Mucosa of stomach (tissue), 1 donor: ENCODE results near the gene TTC29.

Experiments
- H3K27me3 ChIP-seq: one replicate; pipeline ENCODE4 v1.7.0; 2013; ENCODE audit warnings: mild to moderate bottlenecking, low read length; ENCODE audit not compliant: control insufficient read depth, insufficient read depth
- H3K36me3 ChIP-seq: one replicate; pipeline ENCODE4 v1.7.0; 2013; ENCODE audit warnings: low read length; ENCODE audit not compliant: control insufficient read depth, insufficient read depth
- H3K4me1 ChIP-seq: one replicate; pipeline ENCODE4 v1.7.0; 2013; ENCODE audit warnings: mild to moderate bottlenecking, low read length; ENCODE audit not compliant: control insufficient read depth, insufficient read depth
- H3K4me3 ChIP-seq: one replicate; pipeline ENCODE4 v1.7.0; 2013; ENCODE audit warnings: low read length
- H3K9ac ChIP-seq: one replicate; pipeline ENCODE4 v1.7.0; 2013; ENCODE audit warnings: mild to moderate bottlenecking, low read length, moderate library complexity
- H3K9me3 ChIP-seq: one replicate; pipeline ENCODE4 v1.7.0; 2013; ENCODE audit warnings: mild to moderate bottlenecking, low read length, moderate library complexity; ENCODE audit not compliant: control insufficient read depth
- donor health status: Pancreatic carcinoma.

Gene TTC29, protein sequence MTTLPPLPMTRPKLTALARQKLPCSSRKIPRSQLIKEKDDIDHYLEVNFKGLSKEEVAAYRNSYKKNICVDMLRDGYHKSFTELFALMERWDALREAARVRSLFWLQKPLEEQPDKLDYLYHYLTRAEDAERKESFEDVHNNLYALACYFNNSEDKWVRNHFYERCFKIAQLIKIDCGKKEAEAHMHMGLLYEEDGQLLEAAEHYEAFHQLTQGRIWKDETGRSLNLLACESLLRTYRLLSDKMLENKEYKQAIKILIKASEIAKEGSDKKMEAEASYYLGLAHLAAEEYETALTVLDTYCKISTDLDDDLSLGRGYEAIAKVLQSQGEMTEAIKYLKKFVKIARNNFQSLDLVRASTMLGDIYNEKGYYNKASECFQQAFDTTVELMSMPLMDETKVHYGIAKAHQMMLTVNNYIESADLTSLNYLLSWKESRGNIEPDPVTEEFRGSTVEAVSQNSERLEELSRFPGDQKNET

DNA sequence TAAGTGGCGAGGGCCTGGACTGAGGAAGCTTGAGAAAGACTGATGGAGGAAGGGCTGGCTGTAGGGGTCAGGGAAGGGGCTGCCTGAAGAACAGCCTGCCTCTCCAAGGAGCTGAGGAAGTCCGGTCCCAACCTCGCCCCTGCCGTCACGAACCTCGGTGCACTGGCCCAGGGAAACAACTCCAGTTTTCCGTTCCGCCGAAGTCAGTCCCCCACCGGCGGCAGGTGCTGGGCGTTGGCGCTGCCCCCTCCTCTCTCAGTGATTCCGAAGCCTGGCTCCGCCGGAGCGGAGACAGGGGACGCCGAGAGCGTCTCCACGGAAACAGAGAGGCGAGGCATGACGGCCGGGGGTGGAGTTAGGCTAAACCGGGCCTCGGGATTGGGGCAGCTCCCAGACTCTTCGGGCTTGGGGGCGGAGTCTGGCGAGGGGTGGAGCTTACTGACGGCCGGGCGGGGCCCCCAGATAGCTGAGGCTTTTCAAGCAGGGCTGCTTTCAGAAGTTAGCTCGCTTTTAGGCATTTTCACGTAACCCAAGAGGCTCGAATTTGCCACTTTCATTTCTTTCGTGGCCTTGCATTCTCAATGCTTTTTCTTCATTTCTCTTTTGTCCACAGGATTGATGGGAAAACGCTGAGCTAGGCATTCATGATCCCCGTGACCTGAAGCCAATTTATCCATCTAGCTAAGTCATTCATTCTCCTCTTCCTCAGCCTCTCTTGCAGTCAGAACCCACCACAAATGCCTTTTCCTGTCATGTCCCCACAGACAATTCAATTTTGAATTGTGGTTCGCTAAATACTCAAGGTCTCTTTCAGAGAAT lies at the start of gene TTC29:
TTC29 (minus strand) TSS at position 309 of the 819 bp plus-strand sequence. CDS start 5,969 bp downstream, outside the sequence.
- peak within 1 kb of the TSS; percentile 1 for H3K4me3 ChIP-seq
- H3K9me3 ChIP-seq, result no peaks in the 10 kb centered on the region
- peaks cover 16% of the 10 kb centered on the region for H3K27me3 ChIP-seq
- H3K36me3 ChIP-seq, result no peaks in the 10 kb centered on the region
- H3K4me1 ChIP-seq, result peaks cover 13% of the 10 kb centered on the region
- H3K9ac ChIP-seq, result no peak within 1 kb of the TSS

DNA sequence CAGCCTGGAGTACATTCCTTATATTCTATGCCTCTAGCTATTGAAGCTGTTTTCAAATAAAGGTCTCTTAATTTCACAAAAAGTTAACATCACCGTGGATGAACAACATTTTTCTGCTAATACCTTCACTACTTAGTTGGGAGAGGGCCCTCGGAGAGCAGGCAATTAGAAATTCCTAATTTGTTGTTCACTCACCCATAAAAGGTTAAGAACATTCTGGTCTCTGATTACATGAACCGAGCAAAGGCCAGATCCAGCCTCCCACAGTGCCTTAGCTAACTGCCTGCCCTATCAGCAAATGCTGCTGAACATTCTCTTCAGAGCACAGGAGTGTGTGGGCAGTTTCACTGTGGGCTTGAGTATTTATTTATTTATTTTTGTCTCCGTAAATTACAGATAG lies 36.0 kb upstream of the TTC29 start:
- no peak overlapping the region for H3K4me3 ChIP-seq
- H3K27me3 ChIP-seq, result no peaks in the 10 kb centered on the region
- H3K9me3 ChIP-seq, result no peaks in the 10 kb centered on the region
- H3K9ac ChIP-seq, result no peak overlapping the region
- no peaks in the 10 kb centered on the region for H3K36me3 ChIP-seq
- no peaks in the 10 kb centered on the region for H3K4me1 ChIP-seq

DNA sequence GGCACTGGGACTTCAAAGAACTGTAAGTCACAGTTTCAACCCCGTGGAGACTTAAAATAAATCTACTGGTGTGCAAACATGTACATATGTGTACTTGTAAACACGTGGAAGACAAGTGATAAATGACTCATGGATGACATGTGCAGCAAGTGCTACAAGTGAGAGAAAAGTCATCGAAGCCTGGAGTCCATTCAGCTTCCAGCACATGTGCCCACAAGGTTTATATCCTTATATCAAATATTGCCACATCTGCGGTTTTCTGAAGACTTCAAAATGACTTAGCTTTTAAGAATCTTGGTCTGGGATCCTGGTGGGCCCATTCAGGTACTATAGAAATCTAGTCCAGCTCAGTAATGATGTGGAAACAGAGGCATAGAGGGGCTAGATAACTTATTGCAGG lies 33.0 kb upstream of the TTC29 start:
- Histone ChIP-seq H3K4me1 (no peaks in the 10 kb centered on the region), H3K9me3 (no peaks in the 10 kb centered on the region), H3K9ac (no peak overlapping the region), H3K27me3 (no peaks in the 10 kb centered on the region), H3K4me3 (no peak overlapping the region), H3K36me3 (no peaks in the 10 kb centered on the region)

DNA sequence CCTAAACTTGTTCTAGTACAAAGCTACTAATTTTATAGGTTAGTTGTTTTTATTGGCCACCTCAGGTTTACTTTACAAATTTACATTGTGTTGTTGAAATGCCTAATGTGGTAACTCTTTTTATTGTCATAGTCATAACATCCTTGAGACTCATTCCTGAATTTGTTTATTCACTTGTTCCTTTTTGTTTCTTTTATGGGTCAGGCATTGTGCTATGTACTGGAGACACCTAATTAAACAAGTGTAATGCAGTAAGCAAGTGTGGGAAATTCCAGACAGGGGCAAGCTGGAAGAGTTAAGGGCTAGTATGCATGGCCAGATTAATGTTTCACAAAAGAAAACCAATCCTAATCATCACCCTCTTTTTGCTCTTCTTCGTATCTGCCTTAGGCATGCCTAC lies 30.5 kb upstream of the TTC29 start:
- no peaks in the 10 kb centered on the region for H3K4me1 ChIP-seq
- H3K9me3 ChIP-seq, result no peaks in the 10 kb centered on the region
- H3K4me3 ChIP-seq, result no peak overlapping the region
- H3K36me3 ChIP-seq, result no peaks in the 10 kb centered on the region
- no peak overlapping the region for H3K9ac ChIP-seq
- H3K27me3 ChIP-seq, result no peaks in the 10 kb centered on the region

DNA sequence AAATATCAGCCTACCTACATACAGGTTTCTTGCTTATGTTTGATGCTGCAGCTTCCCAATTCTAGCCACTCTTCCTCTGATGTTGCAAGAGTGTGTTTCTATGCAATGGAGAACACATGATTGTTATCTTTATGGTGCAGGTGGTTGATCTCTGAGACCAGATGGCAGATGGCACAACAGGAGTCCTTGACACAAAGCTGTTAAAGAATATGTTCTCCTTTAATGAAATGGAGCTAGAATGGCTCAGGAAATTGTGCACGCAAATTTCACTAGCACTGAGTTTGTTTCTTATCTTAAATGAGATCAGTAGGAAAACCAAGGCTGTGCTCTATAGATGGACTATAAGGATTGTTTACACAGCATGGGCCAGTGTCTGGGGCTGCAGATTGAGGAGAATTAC lies 29.9 kb upstream of the TTC29 start:
- Histone ChIP-seq H3K27me3 (no peaks in the 10 kb centered on the region), H3K4me3 (no peak overlapping the region), H3K4me1 (no peaks in the 10 kb centered on the region), H3K9me3 (no peaks in the 10 kb centered on the region), H3K9ac (no peak overlapping the region), H3K36me3 (no peaks in the 10 kb centered on the region)

DNA sequence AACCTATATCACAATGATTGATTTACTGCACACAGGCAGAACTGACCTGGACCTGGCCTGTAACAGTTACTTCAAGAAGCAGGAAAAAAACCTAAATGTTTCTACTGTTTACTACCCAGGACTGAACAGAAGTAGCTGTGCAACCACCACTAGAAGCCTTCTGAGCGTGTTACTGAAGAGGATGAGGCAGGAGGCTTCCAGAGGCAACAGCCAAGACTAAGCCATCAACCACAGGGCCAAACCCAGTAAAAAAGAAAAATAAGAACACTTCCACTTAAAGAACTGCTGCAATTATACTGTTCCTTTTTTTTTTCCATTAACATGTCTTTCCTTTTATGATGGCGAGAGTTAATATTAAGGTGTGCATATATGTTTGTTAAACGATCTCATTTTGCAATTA lies 29.4 kb upstream of the TTC29 start:
- Histone ChIP-seq H3K4me1 (no peaks in the 10 kb centered on the region), H3K27me3 (no peaks in the 10 kb centered on the region), H3K36me3 (no peaks in the 10 kb centered on the region), H3K9ac (no peak overlapping the region), H3K4me3 (no peak overlapping the region), H3K9me3 (no peaks in the 10 kb centered on the region)

DNA sequence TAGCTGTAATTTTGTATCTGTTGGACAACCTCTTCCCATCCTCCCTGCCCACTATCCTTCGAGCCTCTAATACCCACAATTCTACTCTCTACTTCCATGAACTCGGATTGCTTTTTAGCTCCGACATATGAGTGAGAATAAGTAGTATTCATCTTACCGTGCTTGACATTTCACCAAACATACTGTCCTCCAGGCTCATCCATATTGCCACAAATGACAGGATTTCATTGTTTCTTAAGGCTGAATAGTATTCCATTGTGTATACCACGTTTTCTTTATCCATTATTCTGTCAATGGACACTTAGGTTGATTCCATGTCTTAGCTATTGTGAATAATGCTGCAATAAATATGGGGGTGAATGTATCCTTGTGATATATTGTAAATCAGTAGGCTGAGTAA lies 26.4 kb upstream of the TTC29 start:
- Histone ChIP-seq H3K36me3 (no peaks in the 10 kb centered on the region), H3K27me3 (no peaks in the 10 kb centered on the region), H3K9ac (no peak overlapping the region), H3K9me3 (no peaks in the 10 kb centered on the region), H3K4me3 (no peak overlapping the region), H3K4me1 (no peaks in the 10 kb centered on the region)

DNA sequence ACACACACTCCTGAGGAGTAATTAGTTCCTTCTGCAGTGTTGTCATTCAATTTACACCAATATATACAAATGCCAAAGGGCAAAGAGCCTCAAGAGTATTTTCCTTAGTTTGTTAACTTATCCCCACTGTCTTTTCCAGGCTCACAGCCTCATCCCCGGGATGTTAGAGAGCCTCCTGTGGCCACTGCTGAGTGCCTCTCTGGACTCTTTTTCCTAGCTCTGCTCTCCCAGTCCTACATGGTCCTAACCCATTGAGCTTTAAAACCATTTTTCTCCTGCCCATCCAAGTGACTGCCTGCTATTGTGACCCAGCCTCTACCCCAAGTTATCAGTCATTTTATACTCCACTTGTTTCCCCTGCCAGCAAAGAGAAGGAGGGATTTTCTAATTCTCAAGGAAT lies 23.5 kb upstream of the TTC29 start:
- Histone ChIP-seq H3K4me1 (no peaks in the 10 kb centered on the region), H3K36me3 (no peaks in the 10 kb centered on the region), H3K4me3 (no peak overlapping the region), H3K9me3 (no peaks in the 10 kb centered on the region), H3K27me3 (no peaks in the 10 kb centered on the region), H3K9ac (no peak overlapping the region)

DNA sequence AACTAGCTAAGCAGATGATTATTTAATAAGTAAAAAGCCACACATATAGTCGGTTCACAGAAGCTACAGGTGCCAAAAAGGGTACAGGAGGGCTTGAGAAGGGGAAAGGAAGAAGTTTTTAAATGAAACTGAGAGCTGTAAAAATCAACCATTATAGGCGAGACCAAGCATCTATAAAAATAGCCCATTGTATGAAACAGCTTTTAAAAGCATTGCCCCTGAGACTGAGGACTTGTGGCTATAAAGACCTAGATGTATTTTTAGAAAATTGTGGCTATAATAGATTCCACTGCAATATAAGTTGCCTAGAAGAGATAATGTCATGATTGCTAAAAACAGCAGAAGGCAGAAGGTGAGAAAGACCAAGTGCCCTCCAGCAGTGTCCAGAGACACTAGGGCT lies 15.0 kb upstream of the TTC29 start:
- no peaks in the 10 kb centered on the region for H3K36me3 ChIP-seq

DNA sequence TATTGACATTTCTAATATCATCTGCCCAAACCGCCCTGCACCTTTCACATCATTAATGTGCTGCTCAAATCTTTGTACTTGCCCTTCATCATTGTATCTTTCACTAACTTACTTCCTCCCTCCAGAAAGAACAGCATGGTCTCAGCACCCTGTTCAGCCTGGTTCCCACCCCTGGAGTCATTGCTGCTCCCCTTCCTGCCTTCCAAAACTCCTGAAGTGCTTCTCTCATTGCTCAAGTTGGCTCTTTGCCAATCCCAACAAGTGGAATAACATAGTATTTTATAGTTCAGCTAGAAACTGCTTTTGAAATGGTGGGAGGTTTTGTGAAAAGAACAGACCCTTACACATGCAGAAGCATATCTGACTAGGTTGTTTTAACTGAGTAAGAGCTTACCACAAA lies 14.0 kb upstream of the TTC29 start:
- Histone ChIP-seq H3K9me3 (no peaks in the 10 kb centered on the region), H3K4me1 (no peaks in the 10 kb centered on the region), H3K36me3 (no peaks in the 10 kb centered on the region), H3K9ac (no peak overlapping the region), H3K4me3 (no peak overlapping the region), H3K27me3 (no peaks in the 10 kb centered on the region)

More for the DNA sequence above, 15.0 kb upstream of the TTC29 start:
- H3K4me3 ChIP-seq, result no peak overlapping the region
- H3K9ac ChIP-seq, result no peak overlapping the region
- H3K4me1 ChIP-seq, result no peaks in the 10 kb centered on the region
- no peaks in the 10 kb centered on the region for H3K9me3 ChIP-seq
- H3K27me3 ChIP-seq, result no peaks in the 10 kb centered on the region

DNA sequence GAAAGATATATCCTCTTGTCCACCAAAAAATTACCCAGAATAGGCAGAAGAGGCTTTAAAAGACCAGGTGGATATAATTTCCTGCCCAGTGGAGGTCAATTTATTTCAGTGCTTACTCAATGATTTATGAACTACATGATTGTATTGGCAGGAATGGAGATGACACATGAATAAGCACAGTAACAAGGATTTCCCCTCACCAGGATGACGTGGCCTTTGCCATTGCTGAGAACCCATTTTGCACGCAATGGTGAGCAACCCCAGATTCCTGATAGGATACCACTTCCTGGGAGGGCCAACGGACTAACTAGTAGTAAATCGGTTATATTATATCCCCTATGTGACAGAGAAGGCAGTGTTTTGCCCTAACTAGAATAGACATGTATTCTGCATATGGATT lies 11.6 kb upstream of the TTC29 start:
- no peaks in the 10 kb centered on the region for H3K9me3 ChIP-seq
- H3K9ac ChIP-seq, result no peak overlapping the region

DNA sequence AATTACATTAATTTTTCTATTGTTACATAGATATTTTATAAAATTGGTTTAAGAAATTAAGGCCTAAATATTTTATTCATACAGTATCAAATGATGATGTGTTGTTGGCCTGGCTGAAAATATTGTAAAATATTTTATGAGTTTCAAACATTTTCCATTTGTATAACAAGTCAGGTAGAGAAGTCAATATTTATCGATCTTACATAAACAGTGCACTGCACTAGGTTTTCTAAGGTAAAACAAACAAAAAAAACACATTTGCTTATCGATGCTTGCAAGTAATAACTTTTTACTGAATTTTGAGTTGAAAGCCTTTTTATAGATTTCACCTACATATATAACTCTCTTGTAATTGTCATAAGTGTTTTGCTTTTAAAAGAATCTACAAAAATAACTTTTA lies 7.2 kb upstream of the TTC29 start:
- H3K36me3 ChIP-seq, result no peaks in the 10 kb centered on the region
- H3K9ac ChIP-seq, result no peak overlapping the region
- no peak overlapping the region for H3K4me3 ChIP-seq
- H3K9me3 ChIP-seq, result no peaks in the 10 kb centered on the region
- H3K27me3 ChIP-seq, result no peaks in the 10 kb centered on the region
- no peaks in the 10 kb centered on the region for H3K4me1 ChIP-seq

More for the DNA sequence above, 11.6 kb upstream of the TTC29 start:
- no peaks in the 10 kb centered on the region for H3K36me3 ChIP-seq
- no peaks in the 10 kb centered on the region for H3K27me3 ChIP-seq
- no peaks in the 10 kb centered on the region for H3K4me1 ChIP-seq
- no peak overlapping the region for H3K4me3 ChIP-seq
